GM12878 (cell line): ENCODE data around the gene DCUN1D5. TPM values are rescaled to one million over a fixed set of nuclear protein-coding genes. Genes with fewer than 3 reads are reported as not detected.

ENCODE experiments used
- ATAC-seq: fragments of 200-7000 bp; cut with Tn5 transposase; 3 replicates; pipeline ENCODE4 v1.9.1; 2020; ENCODE audit warnings: mild to moderate bottlenecking, moderate library complexity
- BruUV-seq: library from RNA; stranded (reverse); fragments of 400-500 nt; replicated peaks from 2 replicates; lab custom pipeline; 2021; lab: Mats Ljungman, UMichigan
- CTCF ChIA-PET: fragments of 300-600 bp; sonication (Branson Sonifier 250); formaldehyde crosslinking; extraction: SDS; loops from one replicate; lab custom pipeline; 2021; ENCODE audit warnings: inconsistent platforms; lab: Yijun Ruan, JAX
- POLR2A ChIA-PET: fragments of 350-600 bp; formaldehyde crosslinking; extraction: SDS; loops from one replicate; lab custom pipeline; 2021; ENCODE audit warnings: inconsistent platforms; lab: Charles Lee
- RAD21 ChIA-PET: fragments of 300-600 bp; sonication (Branson Sonifier 250); formaldehyde crosslinking; loops from one replicate; lab custom pipeline; 2023; ENCODE audit warnings: antibody characterized with exemption; ENCODE audit not compliant: unreplicated experiment; lab: Charles Lee
- SMC1A ChIA-PET: fragments of 300-600 bp; sonication (Branson Sonifier 250); formaldehyde crosslinking; loops from one replicate; lab custom pipeline; 2023; ENCODE audit not compliant: unreplicated experiment, uncharacterized antibody; lab: Charles Lee
- DNase-seq: peaks from one replicate; pipeline ENCODE4 v3.0.0-alpha.2; 2011; ENCODE audit warnings: low read depth, low spot score
- FAIRE-seq: peaks from 3 replicates; lab custom pipeline; 2011; peaks lifted over from hg19 to GRCh38; lab: Jason Lieb, UNC
- H2AFZ ChIP-seq: 2 replicates; pipeline ENCODE4 v1.6.0; 2011; ENCODE audit warnings: low read depth, low read length, control low read depth; ENCODE audit not compliant: control insufficient read depth
- H3K27ac ChIP-seq: 2 replicates; pipeline ENCODE4 v1.5.1; 2011; ENCODE audit warnings: control low read depth; ENCODE audit not compliant: control insufficient read depth, insufficient read depth
- H3K27me3 ChIP-seq, 2 experiments: replicated peaks in 1 of 2; 2 replicates each; pipeline versions ENCODE4 v1.6.0 to v1.6.1; 2011; ENCODE audit warnings: low read length in 1 of 2; ENCODE audit not compliant: control insufficient read depth in 2 of 2, insufficient read depth in 2 of 2
- H3K36me3 ChIP-seq, 2 experiments: 2 replicates each; pipeline ENCODE4 v1.5.1; 2011; ENCODE audit warnings: low read length in 1 of 2; ENCODE audit not compliant: control insufficient read depth in 2 of 2, insufficient read depth in 2 of 2
- H3K4me1 ChIP-seq: 2 replicates; pipeline ENCODE4 v1.6.1; 2011; ENCODE audit warnings: mild to moderate bottlenecking, low read length, moderate library complexity, mixed read lengths; ENCODE audit not compliant: control insufficient read depth, insufficient read depth
- H3K4me2 ChIP-seq: 2 replicates; pipeline ENCODE4 v1.6.0; 2011; ENCODE audit warnings: control low read depth; ENCODE audit not compliant: control insufficient read depth, insufficient read depth
- H3K4me3 ChIP-seq: fragments of 200-600 bp; sonication (generic); 2 replicates; pipeline ENCODE4 v1.5.1; 2016
- H3K79me2 ChIP-seq: 2 replicates; pipeline ENCODE4 v1.6.0; 2011; ENCODE audit warnings: low read length; ENCODE audit not compliant: control insufficient read depth, insufficient read depth
- H3K9ac ChIP-seq: 2 replicates; pipeline ENCODE4 v1.8.0; 2011; ENCODE audit warnings: low read length, control low read depth, mixed read lengths; ENCODE audit not compliant: control insufficient read depth, insufficient read depth
- H3K9me3 ChIP-seq: replicated peaks from 3 replicates; pipeline ENCODE4 v1.5.1; 2011; ENCODE audit warnings: mild to moderate bottlenecking, low read length; ENCODE audit not compliant: control insufficient read depth, insufficient read depth
- H4K20me1 ChIP-seq: 2 replicates; pipeline ENCODE4 v1.6.0; 2011; ENCODE audit not compliant: control insufficient read depth, insufficient read depth
- ATF7 ChIP-seq: fragments of 450-650 bp; IDR thresholded peaks from 2 replicates; pipeline ENCODE4 v1.6.1; 2016; ENCODE audit warnings: low read depth, mild to moderate bottlenecking
- BMI1 ChIP-seq: fragments of 450-650 bp; IDR thresholded peaks from 2 replicates; pipeline ENCODE4 v1.6.1; 2016; ENCODE audit warnings: mild to moderate bottlenecking, moderate library complexity, borderline replicate concordance
- HDAC2 ChIP-seq: fragments of 200-600 bp; sonication (generic); IDR thresholded peaks from 2 replicates; pipeline ENCODE4 v1.6.1; 2017
- IKZF1 ChIP-seq: fragments of 450-650 bp; conservative IDR thresholded peaks from 2 replicates; pipeline ENCODE4 v1.6.1; 2017; ENCODE audit warnings: antibody characterized with exemption, mild to moderate bottlenecking
- IKZF2 ChIP-seq, 2 experiments: fragments of 450-650 bp; IDR thresholded peaks; 2 replicates each; pipeline ENCODE4 v1.6.1; 2017; ENCODE audit warnings: mild to moderate bottlenecking in 2 of 2, moderate library complexity in 2 of 2
- IRF4 ChIP-seq: IDR thresholded peaks from 2 replicates; pipeline ENCODE4 v1.6.1; 2011; ENCODE audit warnings: low read depth, low read length
- MTA3 ChIP-seq: IDR thresholded peaks from 2 replicates; pipeline ENCODE4 v1.6.1; 2012; ENCODE audit warnings: low read length, inconsistent platforms, borderline replicate concordance
- NR2C2 ChIP-seq: IDR thresholded peaks from 2 replicates; pipeline ENCODE4 v1.6.1; 2011; ENCODE audit warnings: borderline replicate concordance, low read depth; ENCODE audit not compliant: control insufficient read depth, insufficient read length
- RAD51 ChIP-seq: fragments of 450-650 bp; IDR thresholded peaks from 2 replicates; pipeline ENCODE4 v1.6.1; 2016; ENCODE audit warnings: moderate library complexity, mild to moderate bottlenecking, inconsistent platforms
- STAT1 ChIP-seq: fragments of 450-650 bp; conservative IDR thresholded peaks from 2 replicates; pipeline ENCODE4 v1.6.1; 2014; ENCODE audit warnings: antibody characterized with exemption, mild to moderate bottlenecking
- TAF1 ChIP-seq: IDR thresholded peaks from 2 replicates; pipeline ENCODE4 v1.6.1; 2011; ENCODE audit warnings: mild to moderate bottlenecking, low read depth, low read length, borderline replicate concordance
- WGBS: methylation state at CpG from one replicate; pipeline ENCODE4 v1.1.6; 2016; ENCODE audit warnings: low lambda C conversion rate; ENCODE audit not compliant: insufficient replicate concordance, insufficient coverage; ENCODE audit errors: missing lambda C conversion rate; 5-methylcytosine and 5-hydroxymethylcytosine counted together
- in situ Hi-C: fragments of 300-500 bp; cut with MboI; formaldehyde crosslinking; loops from 9 replicates; pipeline ENCODE4 v1.14.3; 2018; ENCODE audit warnings: mixed read lengths
- intact Hi-C: fragments of 100-400 bp; cut with micrococcal nuclease; formaldehyde crosslinking; loops from one replicate; pipeline ENCODE4 v1.14.2; 2022; ENCODE audit not compliant: unreplicated experiment
- polyA plus RNA-seq, 11 experiments: library from polyadenylated mRNA; depleted of rRNA in 4 of 11; unstranded in 6 of 11; stranded (reverse) in 5 of 11; fragments of >200 nt; fragmentation: Nextera tagmentation in 4 of 11; fragmentation: Illumina TruSeq in 1 of 11; extraction: Ambion mirVana in 4 of 11; extraction: Trizol in 1 of 11; gene quantifications; 1 replicate in 1 of 11; 2 replicates in 10 of 11; pipeline versions ENCODE4 v1.2.1 to v1.2.3, GENCODE V29; 2011 to 2016; ENCODE audit warnings: inconsistent platforms in 2 of 11, missing spikeins in 2 of 11, low read depth in 1 of 11
- total RNA-seq, 4 experiments: library from RNA; depleted of rRNA in 3 of 4; stranded (reverse); fragments of >200 nt in 3 of 4; fragmentation: Illumina TruSeq in 1 of 4; extraction: Trizol in 1 of 4; gene quantifications; 2 replicates each; pipeline versions ENCODE4 v1.2.1 to v1.2.3, GENCODE V29; 2013 to 2021

Gene DCUN1D5
- total and polyA plus RNA-seq, 10 of the 15 experiments (the other 5 are each of a cell fraction or from before 2014, with no cell fraction given), result 20.4 to 87.0 (median 60.6) TPM

DNA sequence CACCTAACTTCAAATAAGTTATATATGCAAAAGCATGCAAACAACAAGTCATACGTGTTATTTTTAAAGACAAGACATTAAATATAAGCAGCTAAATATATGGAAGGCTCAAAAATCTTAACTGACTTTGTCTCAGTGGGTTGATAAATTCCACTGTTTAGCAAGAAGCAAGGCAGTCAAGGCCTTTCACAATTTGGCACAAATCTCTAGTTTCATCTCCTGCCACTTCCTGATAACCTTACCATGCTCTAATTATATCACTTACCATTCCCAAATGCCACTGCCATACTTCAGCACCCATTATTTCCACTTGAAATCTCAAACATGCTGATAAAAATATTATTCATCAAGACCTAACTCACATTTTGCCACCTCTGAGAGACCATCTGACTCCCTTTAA is 24.8 kb downstream of the DCUN1D5 start:
- in situ Hi-C loops (no loop called here), intact Hi-C loops (no loop called here)
- Histone ChIP-seq H3K4me1 (peaks cover 9% of the 10 kb centered on the region; the same call in 1 of the 2 replicates), H3K79me2 (peaks cover 15% of the 10 kb centered on the region), H4K20me1 (no peaks in the 10 kb centered on the region), H3K36me3 (peaks cover 0 to 5% of the 10 kb centered on the region in 2 experiments; a peak in 1 of 4 replicates), H3K4me3 (no peak overlapping the region), H3K27ac (no peak overlapping the region), H3K4me2 (no peak overlapping the region), H3K9me3 (no peaks in the 10 kb centered on the region; the same call in 2 of the 3 replicates), H2AFZ (no peak overlapping the region), H3K27me3 (no peaks in the 10 kb centered on the region), H3K9ac (no peak overlapping the region)
- BruUV-seq, result no TSS peak
- ATAC-seq (no peak), FAIRE-seq (no peak), DNase-seq (no peak)
- CTCF ChIA-PET, result interaction anchor here (0.6 to 2.0 kb wide), 4 partner anchors 13 to 369 kb away, joined by 3 to 5 read pairs (median 4); partner anchors contain the start of gene DCUN1D5
- POLR2A ChIA-PET, result interaction anchor here (0.5 to 1.0 kb wide), 2 partner anchors 10 to 518 kb away, joined by 3 to 4 read pairs; no protein-coding TSS in a partner anchor
- RAD21 ChIA-PET, result interaction anchor here (1.0 kb wide), 1 partner anchor 14 kb away, joined by 3 read pairs; no protein-coding TSS in a partner anchor
- TF ChIP-seq IRF4 (no peak), STAT1 (no peak), ATF7 (no peak), BMI1 (no peak), NR2C2 (no peak), RAD51 (no peak), IKZF1 (no peak), MTA3 (no peak), HDAC2 (no peak), TAF1 (no peak), IKZF2 (IDR thresholded peaks at IDR 0.05) (no peak)
- 100% methylated on average over 1 of the region's 1 CpG for WGBS
- SMC1A ChIA-PET, result interaction anchor here (1.4 to 2.9 kb wide), 5 partner anchors 13 to 152 kb away, joined by 3 to 13 read pairs (median 7); no protein-coding TSS in a partner anchor
